ENCODE data around the gene WNT2B. TPM values are rescaled to one million over a fixed set of nuclear protein-coding genes. Genes with fewer than 3 reads are reported as not detected.
A peak's percentile ranks its signal among the peaks of the same experiment; 100 is the strongest.

WNT2B gene
- total RNA-seq, 1 donor from 2014 or later, result 18.5 TPM

- no peaks in the 10 kb centered on the region for H3K9me3 Mint-ChIP-seq (ENCODE audit: unreplicated experiment)
- Histone ChIP-seq H3K4me2 (ENCODE audit: low read length) (no peak overlapping the region), H3K27ac (ENCODE audit: low read depth, low read length) (no peak overlapping the region), H3K36me3 (ENCODE audit: insufficient read depth, low read length) (no peaks in the 10 kb centered on the region), H3K9ac (ENCODE audit: low read length) (no peak overlapping the region), H3K27me3 (ENCODE audit: insufficient read depth, low read length) (peaks cover 78% of the 10 kb centered on the region), H4K20me1 (ENCODE audit: insufficient read depth, low read length) (peaks cover 24% of the 10 kb centered on the region), H3K4me3 (ENCODE audit: insufficient read depth, low read depth, low read length) (no peak overlapping the region), H3K4me1 (ENCODE audit: insufficient read depth, low read length) (peaks cover 14% of the 10 kb centered on the region), H3K9me3 (ENCODE audit: insufficient read depth, low read depth, low read length) (no peaks in the 10 kb centered on the region), H3K79me2 (ENCODE audit: insufficient read depth, low read length) (no peaks in the 10 kb centered on the region), H2AFZ (ENCODE audit: low read depth, low read length) (no peak overlapping the region)
- FAIRE-seq, result no peak
- H3K4me1 Mint-ChIP-seq (ENCODE audit: low read depth, unreplicated experiment), result peaks cover 32% of the 10 kb centered on the region
- peak overlapping the region; percentile 57 for H3K4me3 Mint-ChIP-seq (ENCODE audit: unreplicated experiment)
- peaks cover 11% of the 10 kb centered on the region for H3K36me3 Mint-ChIP-seq (ENCODE audit: low read depth, unreplicated experiment)
- TF ChIP-seq CTCF (IDR thresholded peaks at IDR 0.05; ENCODE audit: insufficient read depth, low read depth, low read length) (no peak), EZH2 (IDR thresholded peaks at IDR 0.05; ENCODE audit: insufficient read depth, low read length) (no peak)
- no peak for DNase-seq (ENCODE audit: low read depth)
- no peak overlapping the region for H3K27ac Mint-ChIP-seq (ENCODE audit: unreplicated experiment)
- H3K27me3 Mint-ChIP-seq (ENCODE audit: low read depth, unreplicated experiment), result peaks cover 22% of the 10 kb centered on the region
Measured at GRCh38 chr1:112513112-112513870, 4.5 kb downstream of the WNT2B start.

- Mint-ChIP-seq H3K9me3 (ENCODE audit: unreplicated experiment) (no peaks in the 10 kb centered on the region), H3K4me1 (ENCODE audit: low read depth, unreplicated experiment) (peaks cover 39% of the 10 kb centered on the region), H3K4me3 (ENCODE audit: unreplicated experiment) (peak overlapping the region; percentile 23), H3K27ac (ENCODE audit: unreplicated experiment) (peak overlapping the region; percentile 60), H3K36me3 (ENCODE audit: low read depth, unreplicated experiment) (peaks cover 11% of the 10 kb centered on the region), H3K27me3 (ENCODE audit: low read depth, unreplicated experiment) (peaks cover 13% of the 10 kb centered on the region)
- TF ChIP-seq EZH2 (IDR thresholded peaks at IDR 0.05; ENCODE audit: insufficient read depth, low read length), result no peak
- no peak for TF ChIP-seq CTCF (IDR thresholded peaks at IDR 0.05; ENCODE audit: insufficient read depth, low read depth, low read length)
- H3K79me2 ChIP-seq (ENCODE audit: insufficient read depth, low read length), result no peaks in the 10 kb centered on the region
- no peak for DNase-seq (ENCODE audit: low read depth)
- peaks cover 11% of the 10 kb centered on the region for H3K4me1 ChIP-seq (ENCODE audit: insufficient read depth, low read length)
- no peak overlapping the region for H3K9ac ChIP-seq (ENCODE audit: low read length)
- no peak overlapping the region for H3K27ac ChIP-seq (ENCODE audit: low read depth, low read length)
- peaks cover 20% of the 10 kb centered on the region for H4K20me1 ChIP-seq (ENCODE audit: insufficient read depth, low read length)
- H3K4me3 ChIP-seq (ENCODE audit: insufficient read depth, low read depth, low read length), result no peak overlapping the region
- peaks cover 78% of the 10 kb centered on the region for H3K27me3 ChIP-seq (ENCODE audit: insufficient read depth, low read length)
- H2AFZ ChIP-seq (ENCODE audit: low read depth, low read length), result no peak overlapping the region
- H3K36me3 ChIP-seq (ENCODE audit: insufficient read depth, low read length), result no peaks in the 10 kb centered on the region
- FAIRE-seq, result no peak
- no peaks in the 10 kb centered on the region for H3K9me3 ChIP-seq (ENCODE audit: insufficient read depth, low read depth, low read length)
- H3K4me2 ChIP-seq (ENCODE audit: low read length), result no peak overlapping the region
Measured at GRCh38 chr1:112514901-112515300, 6.1 kb downstream of the WNT2B start.

All from astrocyte (in vitro differentiated cells and primary cell).